Activated CD8-positive, alpha-beta T cell treated with anti-CD3 and anti-CD28 coated beads, Interleukin-2, amount 10 ng/mL, durations not matched to agents 7 days and 5 days (primary cell): ENCODE data around the gene TMEM221. TPM values are rescaled to one million over a fixed set of nuclear protein-coding genes. Genes with fewer than 3 reads are reported as not detected.

ENCODE experiments used
- ATAC-seq: fragments of 150-1000 bp; cut with Tn5 transposase; one replicate; pipeline ENCODE4 v1.10.0; 2021; ENCODE audit warnings: moderate library complexity
- CTCF ChIA-PET: fragments of 350-600 bp; sonication (Branson Sonifier 250); formaldehyde crosslinking; loops from one replicate; lab custom pipeline; 2021; ENCODE audit warnings: antibody characterized with exemption; lab: Charles Lee
- POLR2A ChIA-PET: fragments of 350-600 bp; sonication (Branson Sonifier 250); formaldehyde crosslinking; loops from one replicate; lab custom pipeline; 2021; ENCODE audit warnings: antibody characterized with exemption; lab: Charles Lee
- DNase-seq: peaks from one replicate; pipeline ENCODE4 v3.0.0-alpha.2; 2020
- H3K27ac Mint-ChIP-seq: one replicate; pipeline ENCODE4 v1.8.0; 2021; ENCODE audit warnings: mild to moderate bottlenecking, mixed read lengths
- H3K27me3 Mint-ChIP-seq: one replicate; pipeline ENCODE4 v1.8.0; 2021; ENCODE audit warnings: low read depth, mixed read lengths
- H3K36me3 Mint-ChIP-seq: one replicate; pipeline ENCODE4 v1.8.0; 2021; ENCODE audit warnings: low read depth, mixed read lengths
- H3K4me1 Mint-ChIP-seq: one replicate; pipeline ENCODE4 v1.8.0; 2021; ENCODE audit warnings: low read depth, mixed read lengths
- H3K4me3 Mint-ChIP-seq: one replicate; pipeline ENCODE4 v1.8.0; 2021; ENCODE audit warnings: mild to moderate bottlenecking, mixed read lengths
- H3K9me3 Mint-ChIP-seq: one replicate; pipeline ENCODE4 v1.8.0; 2022; ENCODE audit warnings: mixed read lengths; ENCODE audit not compliant: insufficient read depth
- total RNA-seq, 2 experiments: library from RNA; stranded (reverse); gene quantifications; one replicate each; pipeline ENCODE4 v1.2.3, GENCODE V29; 2021

The TMEM221 gene
- total RNA-seq, 2 experiments from 2014 or later, result not detected

DNA sequence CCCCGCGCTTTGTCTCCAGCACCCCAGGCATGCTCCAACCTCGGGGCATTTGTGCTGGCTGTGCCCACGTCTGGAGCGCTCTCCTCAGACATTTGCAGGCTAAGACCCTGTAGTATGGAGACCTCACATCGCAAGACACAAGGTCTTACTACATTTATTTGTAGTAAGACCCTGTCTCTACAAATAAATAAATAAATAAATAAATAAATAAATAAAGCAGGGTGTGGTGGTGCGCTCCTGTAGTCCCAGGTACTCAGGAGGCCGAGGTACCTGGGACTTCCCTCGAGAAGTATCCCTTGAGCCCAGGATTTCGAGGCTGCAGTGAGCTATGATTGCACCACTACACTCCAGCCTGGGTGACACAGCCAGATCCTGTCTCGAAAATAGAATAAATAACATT is 7.7 kb upstream of the TMEM221 start:
- Mint-ChIP-seq H3K27me3 (peaks cover 35% of the 10 kb centered on the region), H3K9me3 (no peaks in the 10 kb centered on the region), H3K4me3 (no peak overlapping the region), H3K4me1 (no peaks in the 10 kb centered on the region), H3K36me3 (no peaks in the 10 kb centered on the region), H3K27ac (no peak overlapping the region)
- ChIA-PET POLR2A (no interaction called here), CTCF (interaction anchor here (1.2 kb wide), 1 partner anchor 10 kb away, joined by 3 read pairs; no protein-coding TSS in a partner anchor)
- DNase-seq, result no peak
- no peak for ATAC-seq

DNA sequence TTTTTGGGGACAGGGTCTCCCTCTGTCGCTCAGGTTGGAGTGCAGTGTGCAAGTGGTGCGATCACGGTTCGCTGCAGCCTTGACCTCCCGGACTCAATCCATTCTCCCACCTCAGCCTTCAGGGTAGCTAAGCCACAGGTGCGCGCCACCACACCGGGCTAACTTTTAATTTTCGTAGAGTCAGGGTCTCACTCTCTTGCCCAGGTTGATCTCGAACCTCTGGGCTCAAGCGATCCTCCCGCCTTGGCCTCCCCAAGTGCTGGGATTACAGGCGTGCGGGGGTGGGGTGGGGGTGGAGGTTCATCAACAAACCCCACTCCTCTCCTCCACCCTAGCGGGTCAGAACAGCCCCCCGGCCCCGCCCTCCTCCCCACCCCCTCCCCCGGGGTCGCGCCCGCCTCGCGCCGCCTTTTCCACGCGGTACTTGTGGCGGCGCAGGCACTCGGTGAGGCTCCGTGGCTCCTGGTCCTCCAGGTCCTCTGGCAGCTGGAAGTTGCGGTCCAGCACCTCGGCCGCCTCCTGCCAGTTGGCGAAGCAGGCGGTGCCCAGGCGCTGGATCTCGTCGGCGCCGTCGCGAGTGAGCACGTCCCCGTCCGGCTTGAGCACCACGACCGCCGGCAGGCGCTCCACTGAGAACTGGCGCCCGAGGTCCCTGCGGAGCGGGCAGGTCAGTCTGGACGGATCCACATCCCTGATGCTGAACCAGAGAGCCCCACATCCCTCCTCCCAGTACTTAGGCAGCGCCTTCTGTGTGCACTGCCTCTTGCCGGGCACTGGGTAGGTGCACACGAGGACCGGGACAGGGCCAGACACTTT is 7.0 kb upstream of the TMEM221 start:
- POLR2A ChIA-PET, result no interaction called here
- no peak for ATAC-seq

DNA sequence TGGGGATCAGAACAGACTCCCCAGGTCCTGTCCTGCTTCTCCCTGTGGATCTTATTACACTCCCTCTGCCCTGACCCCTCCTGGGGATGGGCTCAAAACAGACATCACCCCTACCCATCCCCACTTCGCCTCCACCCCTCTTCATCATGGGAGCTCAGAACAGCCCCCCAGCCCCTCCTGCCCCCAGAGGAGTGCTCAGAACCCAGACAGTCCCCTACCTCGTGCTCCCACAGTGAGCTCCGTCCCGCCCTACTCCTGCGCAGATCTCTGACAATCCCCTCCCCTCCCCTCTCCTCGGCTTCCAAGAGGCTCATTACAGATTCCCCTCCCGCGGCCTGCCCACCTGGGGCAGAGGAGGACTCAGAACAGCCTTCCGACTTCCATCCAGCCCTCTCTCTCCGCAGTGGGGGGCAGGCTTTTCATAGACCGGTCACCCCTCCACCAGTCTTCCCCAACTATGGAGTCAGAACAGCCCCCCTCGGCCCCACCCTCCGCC is 6.2 kb upstream of the TMEM221 start:
- H3K27me3 Mint-ChIP-seq, result peaks cover 40% of the 10 kb centered on the region
- H3K36me3 Mint-ChIP-seq, result no peaks in the 10 kb centered on the region
- peaks cover 13% of the 10 kb centered on the region for H3K4me1 Mint-ChIP-seq
- ATAC-seq (no peak), DNase-seq (no peak)
- no peaks in the 10 kb centered on the region for H3K9me3 Mint-ChIP-seq
- H3K4me3 Mint-ChIP-seq, result no peak overlapping the region
- ChIA-PET POLR2A (no interaction called here), CTCF (interaction anchor here (1.5 kb wide), 1 partner anchor 119 kb away, joined by 4 read pairs; no protein-coding TSS in a partner anchor)
- no peak overlapping the region for H3K27ac Mint-ChIP-seq

More for the DNA sequence above, 7.0 kb upstream of the TMEM221 start:
- peaks cover 5% of the 10 kb centered on the region for H3K4me1 Mint-ChIP-seq
- H3K9me3 Mint-ChIP-seq, result no peaks in the 10 kb centered on the region
- H3K4me3 Mint-ChIP-seq, result no peak overlapping the region
- H3K27ac Mint-ChIP-seq, result no peak overlapping the region
- DNase-seq, result no peak
- CTCF ChIA-PET, result interaction anchor here (0.6 to 1.5 kb wide), 3 partner anchors 11 to 521 kb away, joined by 3 to 4 read pairs (median 3); no protein-coding TSS in a partner anchor
- H3K27me3 Mint-ChIP-seq, result peaks cover 35% of the 10 kb centered on the region
- no peaks in the 10 kb centered on the region for H3K36me3 Mint-ChIP-seq

DNA sequence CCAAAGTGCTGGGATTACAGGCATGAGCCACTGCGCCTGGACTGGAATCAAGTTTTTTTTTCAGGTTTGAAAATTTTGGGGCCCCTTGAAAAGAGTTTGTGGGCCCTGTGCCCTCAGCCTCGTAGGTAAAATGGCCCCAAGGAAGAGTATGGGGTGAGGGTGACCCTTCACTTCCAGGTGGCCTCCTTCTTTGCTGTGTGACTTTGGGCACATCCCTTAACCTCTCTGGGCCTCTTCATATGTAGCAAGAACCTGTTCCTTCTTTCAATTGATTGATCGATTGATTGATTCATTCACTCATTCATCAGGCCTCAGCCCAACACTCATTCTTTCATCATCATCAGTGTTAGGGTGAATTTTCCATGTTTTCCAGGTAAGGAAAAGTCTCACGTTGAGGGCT is 3.4 kb upstream of the TMEM221 start:
- ChIA-PET CTCF (interaction anchor here (1.4 kb wide), 1 partner anchor 13 kb away, joined by 7 read pairs; no protein-coding TSS in a partner anchor), POLR2A (no interaction called here)
- Mint-ChIP-seq H3K36me3 (no peaks in the 10 kb centered on the region), H3K4me1 (peaks cover 13% of the 10 kb centered on the region), H3K27ac (no peak overlapping the region), H3K27me3 (peaks cover 41% of the 10 kb centered on the region), H3K4me3 (no peak overlapping the region), H3K9me3 (no peaks in the 10 kb centered on the region)
- DNase-seq, result no peak
- ATAC-seq, result no peak

DNA sequence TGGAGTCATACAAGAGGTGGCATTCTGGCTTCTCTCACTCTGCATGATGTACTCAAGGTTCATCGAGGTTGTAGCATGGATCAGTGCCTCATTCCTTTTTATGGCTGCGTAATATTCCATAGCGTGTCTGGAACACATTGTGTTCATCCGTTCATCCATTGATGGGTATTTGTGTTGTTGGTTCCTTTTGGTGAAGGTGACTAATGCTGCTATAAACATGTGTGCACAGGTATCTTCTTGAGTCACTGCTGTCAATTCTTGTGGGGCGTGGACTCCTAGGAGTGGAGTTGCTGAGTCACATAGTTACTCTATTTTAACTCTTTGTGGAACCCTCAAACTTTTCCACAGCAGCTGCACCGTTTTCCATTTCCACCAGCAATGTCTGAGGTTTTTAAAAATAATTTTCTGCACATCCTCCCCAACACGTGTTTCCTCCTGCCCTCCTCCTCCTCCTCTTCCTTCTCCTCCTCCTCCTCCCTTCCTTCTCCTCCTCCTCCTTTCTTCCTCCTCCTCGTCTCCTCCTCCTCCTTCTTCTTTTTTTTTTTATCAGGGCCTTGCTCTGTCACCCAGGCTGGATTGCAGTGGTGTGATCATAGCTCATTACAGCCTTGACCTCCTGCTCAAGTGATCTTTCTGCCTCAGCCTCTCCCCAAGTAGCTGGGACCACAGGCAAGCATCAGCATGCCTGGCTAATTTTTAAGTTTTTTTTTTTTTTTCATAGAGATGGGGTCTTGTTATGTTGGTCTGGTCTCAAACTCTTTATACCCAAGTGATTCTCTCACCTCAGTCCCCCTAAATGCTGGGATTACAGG is 2.0 kb upstream of the TMEM221 start:
- Mint-ChIP-seq H3K27me3 (peaks cover 32% of the 10 kb centered on the region), H3K36me3 (no peaks in the 10 kb centered on the region), H3K4me3 (no peak overlapping the region), H3K9me3 (no peaks in the 10 kb centered on the region), H3K27ac (no peak overlapping the region), H3K4me1 (peaks cover 13% of the 10 kb centered on the region)
- ATAC-seq (peak; percentile 38), DNase-seq (peak; percentile 50)
- CTCF ChIA-PET, result no interaction called here
- POLR2A ChIA-PET, result no interaction called here

DNA sequence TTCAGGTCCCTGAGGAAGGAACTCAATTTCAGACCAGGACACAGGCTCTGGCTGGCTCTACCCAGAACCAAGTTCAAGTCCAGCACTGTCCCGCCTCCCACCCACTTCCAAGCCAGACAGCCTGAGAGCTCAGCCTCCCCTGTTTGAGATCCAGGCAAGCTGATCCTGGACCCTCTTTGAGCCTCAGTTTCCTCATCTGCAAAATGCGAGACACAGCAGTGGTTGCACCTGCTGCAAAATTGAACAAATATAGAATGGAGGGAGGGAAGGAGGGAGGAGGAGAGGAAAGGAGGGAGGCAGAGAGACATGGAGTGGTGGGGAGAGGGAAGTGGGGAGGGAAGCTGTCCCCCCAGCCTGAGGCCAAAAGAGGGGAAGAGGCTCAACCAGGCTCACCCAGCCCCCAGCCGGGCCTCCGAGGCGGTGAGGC is 751 bp downstream of the TMEM221 start:
- Mint-ChIP-seq H3K4me1 (peaks cover 13% of the 10 kb centered on the region), H3K27me3 (peaks cover 19% of the 10 kb centered on the region), H3K36me3 (no peaks in the 10 kb centered on the region), H3K4me3 (no peak overlapping the region), H3K9me3 (no peaks in the 10 kb centered on the region), H3K27ac (no peak overlapping the region)
- POLR2A ChIA-PET, result no interaction called here
- DNase-seq (no peak), ATAC-seq (no peak)
- CTCF ChIA-PET, result interaction anchor here (0.9 to 1.6 kb wide), 4 partner anchors 13 to 36 kb away, joined by 3 read pairs; partner anchors contain the start of gene NXNL1

DNA sequence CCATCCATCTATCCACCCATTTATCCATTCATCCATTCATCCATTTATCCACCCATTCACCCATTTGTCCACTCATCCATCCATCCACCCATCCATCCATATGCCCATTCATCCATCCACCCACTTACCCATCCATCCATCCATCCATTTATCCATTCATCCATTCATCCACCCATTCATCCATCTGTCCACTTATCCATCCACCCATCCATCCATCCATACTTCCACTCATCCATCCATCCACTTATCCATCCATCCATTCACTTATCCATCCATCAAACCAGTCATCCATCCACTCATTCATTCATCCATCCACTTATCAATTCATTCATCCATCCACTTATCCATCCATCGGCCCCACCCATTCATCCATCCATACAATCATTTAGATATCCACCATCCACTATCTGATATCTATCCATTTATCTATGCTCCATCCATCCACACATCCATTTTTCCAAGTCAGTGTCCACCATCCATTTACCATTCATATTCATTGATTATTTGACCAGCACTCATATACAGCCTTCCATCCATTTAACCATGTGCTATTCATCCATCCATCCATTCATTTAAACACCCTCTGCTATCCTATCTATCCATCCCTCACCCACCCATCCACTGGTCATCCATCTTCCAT is 2.8 kb downstream of the TMEM221 start:
- no peak overlapping the region for H3K27ac Mint-ChIP-seq
- ChIA-PET POLR2A (no interaction called here), CTCF (interaction anchor here (1.7 to 2.0 kb wide), 2 partner anchors 20 to 51 kb away, joined by 5 to 8 read pairs; no protein-coding TSS in a partner anchor)
- peaks cover 10% of the 10 kb centered on the region for H3K4me1 Mint-ChIP-seq
- no peaks in the 10 kb centered on the region for H3K9me3 Mint-ChIP-seq
- H3K4me3 Mint-ChIP-seq, result no peak overlapping the region
- ATAC-seq (no peak), DNase-seq (no peak)
- H3K27me3 Mint-ChIP-seq, result peaks cover 13% of the 10 kb centered on the region
- no peaks in the 10 kb centered on the region for H3K36me3 Mint-ChIP-seq

DNA sequence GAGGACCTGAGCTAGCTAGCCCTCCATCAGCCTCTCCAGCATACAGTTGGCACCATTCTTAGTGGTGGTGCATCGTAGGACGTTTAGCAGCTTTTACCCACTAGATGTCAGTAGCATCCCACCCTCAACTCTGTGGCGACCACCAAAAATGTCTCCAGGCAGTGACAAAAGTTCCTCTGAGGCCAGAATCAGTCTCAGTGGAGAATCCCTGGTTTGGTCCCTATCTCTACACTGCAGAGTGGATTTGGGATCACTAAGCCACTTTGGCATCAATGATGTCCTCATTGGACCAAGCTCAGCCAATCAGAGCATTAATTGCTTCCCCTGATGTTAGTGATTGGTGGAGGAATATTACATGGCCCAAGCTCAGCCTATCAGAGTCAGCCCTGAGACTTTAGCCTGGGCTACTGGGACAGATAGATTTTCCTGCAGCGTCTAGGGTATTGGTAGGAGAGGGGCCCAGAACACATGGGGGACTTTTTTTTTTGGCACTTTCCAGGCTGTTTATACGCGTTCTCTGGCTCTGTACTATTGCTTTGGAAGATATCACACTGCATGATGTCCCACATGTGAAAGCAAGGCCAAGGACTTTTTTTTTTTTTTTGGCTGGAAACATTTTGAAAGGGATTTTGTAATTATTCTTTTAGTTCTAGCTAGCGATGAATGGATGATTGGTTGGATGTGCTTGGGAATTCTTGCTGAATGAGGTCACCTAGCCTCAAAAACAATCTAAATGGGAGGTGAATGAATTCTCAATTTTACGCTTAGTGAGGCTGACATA is 7.0 kb downstream of the TMEM221 start:
- Mint-ChIP-seq H3K27me3 (no peaks in the 10 kb centered on the region), H3K4me3 (no peak overlapping the region), H3K4me1 (no peaks in the 10 kb centered on the region), H3K36me3 (no peaks in the 10 kb centered on the region), H3K27ac (no peak overlapping the region), H3K9me3 (no peaks in the 10 kb centered on the region)
- ChIA-PET POLR2A (interaction anchor here (0.9 kb wide), 1 partner anchor 36 kb away, joined by 3 read pairs; the partner anchor contains the start of gene BST2), CTCF (interaction anchor here (0.8 to 1.9 kb wide), 15 partner anchors 9 to 491 kb away, joined by 3 to 12 read pairs (median 3); partner anchors contain the start of genes BST2, CCDC124, MVB12A and RPL18A)
- ATAC-seq (peak; percentile 79), DNase-seq (peak; percentile 54)

DNA sequence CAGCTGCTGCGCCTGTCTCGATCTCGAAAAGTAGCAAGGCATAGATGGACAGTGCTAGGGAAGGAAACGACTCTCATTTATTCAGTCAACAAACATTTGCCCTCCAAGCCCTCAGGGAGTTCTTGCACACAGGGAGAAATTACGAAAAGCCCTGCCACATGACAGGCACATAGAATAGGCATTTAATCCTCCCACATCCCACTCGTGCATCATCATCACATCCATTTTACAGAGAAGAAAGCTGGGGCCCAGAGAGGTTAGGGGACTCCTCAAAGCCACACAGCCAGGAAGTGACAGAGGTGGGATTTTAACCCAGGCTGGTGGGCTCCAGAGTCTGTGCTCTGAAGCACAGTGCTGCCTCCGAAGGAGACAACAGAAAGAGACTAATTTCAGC is 11.6 kb downstream of the TMEM221 start:
- no peaks in the 10 kb centered on the region for H3K36me3 Mint-ChIP-seq
- H3K4me1 Mint-ChIP-seq, result peaks cover under 1% of the 10 kb centered on the region
- DNase-seq, result no peak
- no peaks in the 10 kb centered on the region for H3K9me3 Mint-ChIP-seq
- no peak for ATAC-seq
- no peaks in the 10 kb centered on the region for H3K27me3 Mint-ChIP-seq
- ChIA-PET POLR2A (no interaction called here), CTCF (no interaction called here)
- H3K4me3 Mint-ChIP-seq, result no peak overlapping the region
- H3K27ac Mint-ChIP-seq, result no peak overlapping the region

DNA sequence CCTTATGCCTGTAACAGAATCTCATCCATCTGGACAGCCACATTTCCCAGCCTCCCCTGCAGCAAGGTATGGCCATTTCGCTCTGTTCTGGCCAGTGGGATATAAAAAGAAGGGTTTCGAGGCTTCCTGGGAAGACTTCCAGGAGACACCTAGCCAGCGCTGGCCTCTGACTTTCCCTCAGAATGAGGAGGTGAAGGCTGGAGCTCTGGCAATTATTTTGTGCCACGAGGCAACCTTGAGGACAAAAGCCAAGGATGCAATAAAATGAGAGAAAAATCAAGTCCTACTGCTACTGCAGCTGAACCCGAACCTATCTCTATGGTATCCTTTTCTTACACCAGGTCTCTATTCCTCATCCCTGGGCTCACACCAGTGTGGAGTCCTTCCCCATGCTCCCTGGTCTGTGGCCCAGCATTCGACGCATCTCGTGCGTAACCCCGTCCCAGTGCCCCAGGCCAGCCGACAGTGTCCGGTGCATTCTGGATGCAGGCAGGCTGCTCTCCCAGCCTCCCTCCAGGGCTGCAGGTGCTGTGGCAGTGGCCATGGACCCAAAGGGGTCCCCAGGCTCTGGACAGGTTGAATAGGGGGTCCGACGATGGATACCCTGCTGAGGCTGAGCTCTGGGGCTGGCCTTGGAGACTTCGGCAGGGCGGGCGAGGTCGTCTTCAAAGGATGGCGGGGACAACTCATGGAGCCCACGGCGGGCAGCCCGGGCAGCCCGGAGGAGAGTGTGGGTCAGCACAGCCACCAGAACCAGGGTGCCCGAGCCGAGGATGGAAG is 12.2 kb downstream of the TMEM221 start:
- Mint-ChIP-seq H3K27me3 (no peaks in the 10 kb centered on the region), H3K9me3 (no peaks in the 10 kb centered on the region), H3K36me3 (no peaks in the 10 kb centered on the region), H3K4me1 (peaks cover 5% of the 10 kb centered on the region), H3K4me3 (no peak overlapping the region), H3K27ac (no peak overlapping the region)
- POLR2A ChIA-PET, result no interaction called here
- CTCF ChIA-PET, result no interaction called here
- ATAC-seq (no peak), DNase-seq (no peak)
